Brain microvascular endothelial cell (primary cell): ENCODE data around the gene ISOC1.
A peak's percentile ranks its signal among the peaks of the same experiment; 100 is the strongest.

ENCODE experiments used
- DNase-seq: peaks from one replicate; pipeline ENCODE4 v3.0.0-alpha.2; 2020
- H3K27ac ChIP-seq: fragments of 250-450 bp; sonication (Bioruptor Pico); 2 replicates; pipeline ENCODE4 v1.5.1; 2020; ENCODE audit warnings: mild to moderate bottlenecking, moderate library complexity
- H3K27me3 ChIP-seq: fragments of 250-450 bp; sonication (Bioruptor Pico); replicated peaks from 2 replicates; pipeline ENCODE4 v1.5.1; 2020; ENCODE audit warnings: mild to moderate bottlenecking
- H3K36me3 ChIP-seq: fragments of 250-450 bp; sonication (Bioruptor Pico); replicated peaks from 2 replicates; pipeline ENCODE4 v1.5.1; 2020; ENCODE audit warnings: mild to moderate bottlenecking
- H3K4me3 ChIP-seq: 2 replicates; pipeline ENCODE4 v1.5.1; 2011; ENCODE audit warnings: low read depth, mild to moderate bottlenecking, control low read depth, low read length, moderate library complexity
- CTCF ChIP-seq: IDR thresholded peaks from 2 replicates; pipeline ENCODE4 v1.5.1; 2011; ENCODE audit warnings: low read depth, mild to moderate bottlenecking, moderate library complexity, low read length, control low read depth, inconsistent platforms; ENCODE audit errors: missing control alignments
- in situ Hi-C: cut with HindIII; loops from 2 replicates; pipeline ENCODE4 v1.10.0; 2017; ENCODE audit warnings: low sequenced_read_pairs, low pct_ligation_motif_present

The ISOC1 gene

GRCh38 chr5:129120158-129120581 is 25.6 kb downstream of the ISOC1 start:
- in situ Hi-C loops: no loop called here
- H3K4me3 ChIP-seq: no peak overlapping the region
- no peaks in the 10 kb centered on the region for H3K36me3 ChIP-seq
- no peak for TF ChIP-seq CTCF
- no peak for DNase-seq
- H3K27ac ChIP-seq: no peak overlapping the region
- no peaks in the 10 kb centered on the region for H3K27me3 ChIP-seq

GRCh38 chr5:129122560-129122959 is 28.0 kb downstream of the ISOC1 start:
- Histone ChIP-seq H3K27me3 (no peaks in the 10 kb centered on the region), H3K27ac (no peak overlapping the region), H3K4me3 (no peak overlapping the region), H3K36me3 (no peaks in the 10 kb centered on the region)
- no peak for TF ChIP-seq CTCF
- no peak for DNase-seq
- in situ Hi-C loops: no loop called here

GRCh38 chr5:129124608-129125007 is 30.1 kb downstream of the ISOC1 start:
- in situ Hi-C loops: no loop called here
- no peak overlapping the region for H3K27ac ChIP-seq
- no peak for DNase-seq
- H3K27me3 ChIP-seq: no peaks in the 10 kb centered on the region
- H3K36me3 ChIP-seq: no peaks in the 10 kb centered on the region
- no peak for TF ChIP-seq CTCF
- no peak overlapping the region for H3K4me3 ChIP-seq

DNA sequence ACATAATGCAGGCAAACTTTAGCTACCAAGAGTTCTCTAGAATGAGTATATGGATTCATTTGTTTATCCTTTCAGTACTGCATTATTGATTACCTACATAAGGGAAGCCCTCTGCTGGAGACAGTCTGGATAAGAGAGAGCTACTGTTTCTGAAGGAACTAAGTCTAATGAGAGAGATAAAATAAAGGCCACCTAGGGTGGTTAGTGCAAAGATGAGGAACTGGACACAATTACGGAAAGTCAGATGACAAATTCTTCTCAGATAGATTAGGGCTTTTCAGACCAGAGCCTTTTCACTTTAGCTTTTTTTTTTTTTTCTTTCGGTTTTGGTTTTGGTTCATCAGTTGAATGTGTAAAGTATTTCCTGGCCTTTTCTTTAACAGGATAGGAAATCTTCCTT is 31.3 kb downstream of the ISOC1 start:
- peak; percentile 15 for TF ChIP-seq CTCF
- Histone ChIP-seq H3K36me3 (no peaks in the 10 kb centered on the region), H3K27ac (no peak overlapping the region), H3K27me3 (no peaks in the 10 kb centered on the region), H3K4me3 (no peak overlapping the region)
- DNase-seq: no peak
- in situ Hi-C loops: no loop called here

DNA sequence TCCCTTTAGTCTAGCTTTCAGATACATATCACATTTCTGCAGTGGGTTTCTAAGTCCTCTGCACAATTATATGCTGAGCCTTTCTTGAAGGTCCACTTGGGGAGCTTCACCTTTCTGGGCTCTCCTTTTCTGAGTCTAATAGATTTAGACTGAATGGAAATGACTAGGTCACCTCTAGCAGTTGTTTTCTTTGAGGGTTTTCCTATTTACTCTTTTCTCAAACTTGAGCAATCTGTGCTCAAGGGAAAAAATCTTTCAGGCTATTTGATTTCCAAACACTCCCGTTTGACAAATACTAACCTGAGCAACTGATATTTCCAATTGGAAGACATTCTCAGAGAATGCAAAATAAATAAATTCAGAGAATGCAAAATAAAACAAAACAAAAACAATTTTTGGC is 39.0 kb downstream of the ISOC1 start:
- no peaks in the 10 kb centered on the region for H3K36me3 ChIP-seq
- no peak for DNase-seq
- in situ Hi-C loops: no loop called here
- H3K27ac ChIP-seq: no peak overlapping the region
- no peak overlapping the region for H3K4me3 ChIP-seq
- no peak for TF ChIP-seq CTCF
- no peaks in the 10 kb centered on the region for H3K27me3 ChIP-seq

GRCh38 chr5:129135633-129136032 is 41.1 kb downstream of the ISOC1 start:
- H3K27me3 ChIP-seq: no peaks in the 10 kb centered on the region
- H3K4me3 ChIP-seq: no peak overlapping the region
- no peaks in the 10 kb centered on the region for H3K36me3 ChIP-seq
- no peak for TF ChIP-seq CTCF
- H3K27ac ChIP-seq: no peak overlapping the region
- in situ Hi-C loops: no loop called here
- no peak for DNase-seq
